K562 (cell line): ENCODE results near the gene CHSY3.

Experiments used
- BRCA1 ChIP-seq, 2 experiments: fragments of 450-650 bp in 1 of 2; sonication (generic) in 1 of 2; formaldehyde crosslinking in 1 of 2; IDR thresholded peaks; 2 replicates each; pipeline versions ENCODE4 v1.5.0 to v1.6.1; 2017 to 2020; ENCODE audit warnings: mild to moderate bottlenecking in 1 of 2, missing genetic modification reagents in 1 of 2
- MXI1 ChIP-seq: IDR thresholded peaks from 2 replicates; pipeline ENCODE4 v1.6.1; 2011; ENCODE audit warnings: low read depth, mild to moderate bottlenecking, improper control_type of control experiment, low read length
- NRF1 ChIP-seq, 2 experiments: fragments of 450-650 bp; IDR thresholded peaks in 1 of 2; conservative IDR thresholded peaks in 1 of 2; 2 replicates each; pipeline ENCODE4 v1.6.1; 2014; ENCODE audit warnings: mild to moderate bottlenecking in 2 of 2
- SP2 ChIP-seq: IDR thresholded peaks from 2 replicates; pipeline ENCODE4 v1.6.1; 2011; ENCODE audit warnings: mild to moderate bottlenecking, low read depth, low read length, moderate library complexity; ENCODE audit not compliant: poor library complexity, severe bottlenecking; ENCODE audit errors: extremely low read depth
- U2AF1 ChIP-seq: fragments of 200-400 bp; formaldehyde crosslinking; optimal IDR thresholded peaks from 2 replicates; pipeline ENCODE3; 2017; ENCODE audit warnings: mild to moderate bottlenecking, low read depth, low read length, moderate library complexity
- ZEB2 ChIP-seq: fragments of 450-650 bp; IDR thresholded peaks from 2 replicates; pipeline ENCODE4 v1.6.1; 2016
- TF ChIP-seq, protein P1 (sequence below), 2 experiments: fragments of 450-650 bp; formaldehyde crosslinking in 1 of 2; IDR thresholded peaks; 2 replicates each; pipeline versions ENCODE4 v1.4.0 to v1.6.1; 2014 to 2020; ENCODE audit warnings: mild to moderate bottlenecking in 2 of 2, borderline replicate concordance in 1 of 2, low read depth in 1 of 2

DNA sequence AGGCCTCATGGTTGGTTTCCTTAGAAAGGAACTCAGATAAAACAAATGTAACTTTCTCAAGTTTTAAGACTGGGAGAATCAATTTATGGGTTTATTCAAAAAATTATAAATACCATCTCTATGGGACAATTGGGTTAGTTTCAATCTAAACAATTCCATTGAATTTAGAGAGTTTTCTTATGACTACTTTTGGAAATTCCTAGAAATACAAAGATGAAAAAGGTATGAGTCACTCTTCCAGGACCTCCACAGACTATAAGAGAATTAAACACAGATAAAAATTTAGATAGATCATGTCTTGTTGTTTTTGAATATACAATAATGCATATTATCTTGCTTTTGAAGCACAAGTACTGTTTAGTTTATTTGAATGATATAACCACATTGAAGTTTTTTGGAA, 188.7 kb downstream of the CHSY3 start:
- TF ChIP-seq BRCA1 (IDR thresholded peaks at IDR 0.05): no peak
- no peak for TF ChIP-seq BRCA1 (CRISPR knock-in tag; IDR thresholded peaks at IDR 0.05)
- TF ChIP-seq U2AF1: no peak
- TF ChIP-seq SP2: no peak
- TF ChIP-seq ZEB2: no peak
- no peak for TF ChIP-seq NRF1 (conservative IDR thresholded peaks at IDR 0.05 in 1 of 2, IDR thresholded peaks at IDR 0.05 in 1 of 2)
- TF ChIP-seq MXI1: no peak
- TF ChIP-seq, protein P1, sequence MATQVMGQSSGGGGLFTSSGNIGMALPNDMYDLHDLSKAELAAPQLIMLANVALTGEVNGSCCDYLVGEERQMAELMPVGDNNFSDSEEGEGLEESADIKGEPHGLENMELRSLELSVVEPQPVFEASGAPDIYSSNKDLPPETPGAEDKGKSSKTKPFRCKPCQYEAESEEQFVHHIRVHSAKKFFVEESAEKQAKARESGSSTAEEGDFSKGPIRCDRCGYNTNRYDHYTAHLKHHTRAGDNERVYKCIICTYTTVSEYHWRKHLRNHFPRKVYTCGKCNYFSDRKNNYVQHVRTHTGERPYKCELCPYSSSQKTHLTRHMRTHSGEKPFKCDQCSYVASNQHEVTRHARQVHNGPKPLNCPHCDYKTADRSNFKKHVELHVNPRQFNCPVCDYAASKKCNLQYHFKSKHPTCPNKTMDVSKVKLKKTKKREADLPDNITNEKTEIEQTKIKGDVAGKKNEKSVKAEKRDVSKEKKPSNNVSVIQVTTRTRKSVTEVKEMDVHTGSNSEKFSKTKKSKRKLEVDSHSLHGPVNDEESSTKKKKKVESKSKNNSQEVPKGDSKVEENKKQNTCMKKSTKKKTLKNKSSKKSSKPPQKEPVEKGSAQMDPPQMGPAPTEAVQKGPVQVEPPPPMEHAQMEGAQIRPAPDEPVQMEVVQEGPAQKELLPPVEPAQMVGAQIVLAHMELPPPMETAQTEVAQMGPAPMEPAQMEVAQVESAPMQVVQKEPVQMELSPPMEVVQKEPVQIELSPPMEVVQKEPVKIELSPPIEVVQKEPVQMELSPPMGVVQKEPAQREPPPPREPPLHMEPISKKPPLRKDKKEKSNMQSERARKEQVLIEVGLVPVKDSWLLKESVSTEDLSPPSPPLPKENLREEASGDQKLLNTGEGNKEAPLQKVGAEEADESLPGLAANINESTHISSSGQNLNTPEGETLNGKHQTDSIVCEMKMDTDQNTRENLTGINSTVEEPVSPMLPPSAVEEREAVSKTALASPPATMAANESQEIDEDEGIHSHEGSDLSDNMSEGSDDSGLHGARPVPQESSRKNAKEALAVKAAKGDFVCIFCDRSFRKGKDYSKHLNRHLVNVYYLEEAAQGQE (IDR thresholded peaks at IDR 0.05; ENCODE audit: borderline replicate concordance): no peak
- TF ChIP-seq, protein P1 (CRISPR knock-in tag; IDR thresholded peaks at IDR 0.05; ENCODE audit: low read depth): no peak
